SKM-1 treated with dmso at 0.1 percent for 144 hours (cell line): ENCODE data around the gene CAMK2N1.
"Not testable (repeated sequence)": the region's sequence is repeated elsewhere in the genome, so short reads cannot be mapped to it uniquely, and the experiment has no call there.

Experiments
- DNase-seq: peaks from one replicate; lab custom pipeline; 2025; ENCODE audit not compliant: unreplicated experiment; lab: John Stamatoyannopoulos, UW

The CAMK2N1 gene

DNA sequence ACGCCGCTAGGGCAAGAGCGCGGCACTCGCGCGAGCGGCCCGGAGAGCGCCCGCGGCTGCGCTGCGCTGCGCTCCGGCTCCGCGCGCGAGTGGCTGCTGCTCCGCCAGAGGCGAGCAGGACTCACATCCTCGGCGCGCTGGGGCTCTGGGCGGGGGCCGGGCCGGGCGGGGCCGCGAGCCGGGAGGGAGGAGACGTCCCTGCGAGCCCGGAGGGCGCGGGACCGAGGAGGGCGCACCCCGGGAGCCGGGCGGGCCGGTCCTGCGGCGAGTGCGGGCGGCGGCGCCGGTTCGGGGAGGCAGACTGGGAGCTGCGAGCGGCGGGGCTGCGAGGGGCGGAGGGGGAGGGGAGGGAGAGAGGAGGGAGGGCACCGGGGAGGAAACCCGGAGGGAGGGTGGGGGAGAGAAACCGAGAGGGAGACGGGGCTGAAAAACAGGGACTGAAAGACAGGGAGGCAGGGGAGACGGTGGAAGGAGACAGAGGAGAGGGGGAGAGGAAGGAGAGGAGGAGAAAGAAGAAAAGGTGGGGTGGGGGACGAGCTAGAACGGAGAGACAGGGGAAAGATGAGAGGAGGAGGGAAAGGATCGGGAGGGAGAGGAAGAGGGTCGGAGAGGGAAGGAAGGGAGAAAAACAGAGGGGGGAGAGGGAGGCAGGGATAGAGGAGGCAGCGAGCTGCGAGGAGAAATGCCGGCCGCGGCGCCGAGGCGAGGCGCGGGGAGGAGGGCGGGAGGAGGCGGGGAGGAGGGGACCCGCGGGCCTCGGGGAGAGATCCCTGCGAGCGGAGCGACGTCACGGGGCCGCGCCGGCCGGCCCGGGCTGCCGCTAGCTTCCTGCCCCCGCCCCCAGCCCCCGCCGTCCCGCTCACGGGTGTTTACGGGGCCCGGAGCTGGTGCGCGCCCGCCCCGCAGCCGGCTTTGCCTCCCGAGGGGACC lies at the start of gene CAMK2N1:
TSS of gene CAMK2N1 (minus strand) at position 684 of the 930 bp plus-strand sequence. CDS start 831 bp downstream, outside the sequence.
- no peak for DNase-seq

DNA sequence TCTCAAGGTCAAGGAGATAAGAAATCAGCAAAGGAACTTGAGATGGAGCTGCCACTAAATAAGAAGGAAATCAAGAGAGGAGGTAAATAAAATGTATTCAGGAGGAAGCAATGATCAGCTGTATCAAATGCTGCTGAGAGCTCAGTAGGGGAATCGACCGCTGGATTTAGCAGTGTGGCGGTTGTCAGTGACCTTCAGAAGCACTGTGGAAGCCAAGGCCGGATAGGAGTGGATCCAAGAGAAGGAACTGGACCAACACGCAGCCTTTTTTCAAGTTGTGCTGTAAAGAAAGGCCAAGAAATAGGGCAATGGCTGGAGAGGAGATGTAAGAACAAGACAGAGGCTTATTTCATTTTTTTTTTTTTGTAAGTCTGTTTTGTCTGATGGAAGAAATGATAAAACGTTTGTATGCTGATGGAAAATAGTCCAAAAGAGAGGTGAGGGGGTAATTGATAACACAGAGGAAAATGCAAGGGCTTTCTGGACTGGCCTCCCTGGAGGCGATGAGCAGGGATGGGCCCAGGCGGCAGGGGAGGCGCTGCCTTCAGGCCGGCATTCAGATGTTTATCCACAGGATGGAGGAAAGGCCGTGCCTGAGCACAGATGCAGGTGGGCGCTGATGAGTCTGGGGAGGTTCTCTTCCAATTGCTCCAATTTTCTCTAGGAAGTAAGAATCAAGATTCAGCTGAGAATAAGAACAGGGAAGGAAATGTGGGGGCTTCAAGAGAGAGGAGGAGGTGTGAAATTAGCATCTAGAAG lies 48.8 kb upstream of the CAMK2N1 start:
- no peak for DNase-seq

DNA sequence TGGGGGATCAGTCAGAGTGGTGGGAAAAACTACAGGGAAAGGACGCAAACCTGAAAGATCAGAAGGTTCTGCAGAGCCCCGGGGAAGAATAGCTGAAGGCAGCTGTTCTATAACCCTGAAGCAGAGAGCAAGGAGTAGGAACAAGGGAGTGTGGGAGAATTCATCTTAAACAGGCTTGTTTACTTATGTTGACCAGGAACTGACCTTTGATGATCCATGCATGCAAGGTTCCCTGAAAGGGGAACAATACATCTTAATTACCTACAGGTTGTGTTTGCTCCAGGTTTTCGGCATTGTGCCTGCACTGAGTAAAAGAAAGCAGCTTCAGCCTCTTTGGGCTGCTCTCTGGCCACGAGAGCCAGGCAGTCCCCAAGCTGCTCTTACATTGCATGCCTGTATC lies 47.6 kb upstream of the CAMK2N1 start:
- DNase-seq = no peak

DNA sequence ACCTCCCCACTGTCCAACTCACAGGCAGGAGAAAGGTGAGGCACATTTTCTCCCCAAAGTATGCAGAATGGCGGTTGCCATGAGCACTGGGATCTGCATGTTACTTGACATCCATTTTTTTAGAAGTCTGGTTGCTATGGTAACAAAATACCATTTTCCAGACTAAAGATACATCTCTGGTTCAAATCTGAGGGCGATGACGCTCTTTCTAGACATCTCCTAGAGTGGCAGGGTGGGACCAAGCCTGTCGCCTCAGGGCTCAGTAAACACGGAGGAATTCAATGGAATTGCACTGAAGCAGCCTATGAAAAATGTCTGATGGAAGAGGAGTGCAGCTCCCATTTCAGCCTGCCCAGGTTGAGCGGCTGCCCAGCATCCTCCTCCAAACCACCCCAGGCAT lies 44.9 kb upstream of the CAMK2N1 start:
- no peak for DNase-seq

DNA sequence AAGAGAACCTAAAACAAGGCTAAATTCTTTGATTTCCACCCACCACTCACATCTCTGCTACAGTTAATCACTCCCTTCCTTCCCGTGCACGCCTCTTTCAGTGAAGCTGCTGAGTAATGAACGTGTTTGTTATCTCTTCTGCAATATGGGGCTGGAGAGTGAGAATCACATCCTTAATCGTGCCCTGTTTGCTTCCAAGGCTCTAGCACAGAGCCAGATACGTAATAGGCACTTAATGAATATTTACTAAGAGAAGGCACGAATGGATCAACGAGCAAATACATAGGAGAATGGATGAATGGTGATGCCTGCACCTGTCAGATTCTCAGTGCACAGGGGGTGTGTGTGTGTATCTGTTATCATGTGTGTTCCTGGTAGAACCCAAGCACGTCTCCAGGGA lies 44.3 kb upstream of the CAMK2N1 start:
- DNase-seq = no peak

DNA sequence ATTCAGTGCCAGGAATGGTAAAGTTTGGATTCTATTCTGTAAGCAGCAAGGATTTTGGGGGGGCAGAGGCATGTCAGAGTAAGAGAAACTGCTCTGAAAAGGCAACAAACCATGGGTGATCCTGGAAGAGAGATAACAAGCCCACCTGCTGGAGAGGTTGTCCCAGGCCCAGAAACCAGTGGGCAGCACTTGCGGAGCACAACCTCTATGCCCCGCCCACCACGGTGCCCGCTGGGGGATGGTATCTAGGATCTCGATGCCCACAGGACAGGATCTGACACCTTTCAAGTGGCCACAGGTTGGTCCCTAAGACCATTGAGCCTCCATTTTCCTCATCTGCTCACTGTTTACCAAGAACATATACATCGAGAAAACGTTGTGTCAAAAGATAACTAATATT lies 42.2 kb upstream of the CAMK2N1 start:
- DNase-seq = no peak

DNA sequence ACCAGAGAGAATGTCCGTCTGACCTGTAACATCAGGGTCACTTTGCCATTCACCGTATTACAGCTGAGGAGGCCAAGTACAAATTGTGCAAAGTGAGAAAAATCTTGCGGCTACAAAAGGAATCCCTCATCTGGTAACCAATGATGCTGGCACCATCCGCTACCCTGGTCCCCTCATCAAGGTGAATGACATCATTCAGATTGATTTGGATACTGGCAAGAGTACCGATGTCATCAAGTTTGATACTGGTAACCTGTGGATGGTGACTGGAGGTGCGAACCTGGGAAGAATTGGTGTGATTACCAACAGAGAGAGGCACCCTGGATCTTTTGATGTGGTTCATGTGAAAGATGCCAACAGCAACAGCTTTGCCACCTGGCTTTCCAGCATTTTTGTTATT lies 40.3 kb upstream of the CAMK2N1 start:
- DNase-seq = no peak

DNA sequence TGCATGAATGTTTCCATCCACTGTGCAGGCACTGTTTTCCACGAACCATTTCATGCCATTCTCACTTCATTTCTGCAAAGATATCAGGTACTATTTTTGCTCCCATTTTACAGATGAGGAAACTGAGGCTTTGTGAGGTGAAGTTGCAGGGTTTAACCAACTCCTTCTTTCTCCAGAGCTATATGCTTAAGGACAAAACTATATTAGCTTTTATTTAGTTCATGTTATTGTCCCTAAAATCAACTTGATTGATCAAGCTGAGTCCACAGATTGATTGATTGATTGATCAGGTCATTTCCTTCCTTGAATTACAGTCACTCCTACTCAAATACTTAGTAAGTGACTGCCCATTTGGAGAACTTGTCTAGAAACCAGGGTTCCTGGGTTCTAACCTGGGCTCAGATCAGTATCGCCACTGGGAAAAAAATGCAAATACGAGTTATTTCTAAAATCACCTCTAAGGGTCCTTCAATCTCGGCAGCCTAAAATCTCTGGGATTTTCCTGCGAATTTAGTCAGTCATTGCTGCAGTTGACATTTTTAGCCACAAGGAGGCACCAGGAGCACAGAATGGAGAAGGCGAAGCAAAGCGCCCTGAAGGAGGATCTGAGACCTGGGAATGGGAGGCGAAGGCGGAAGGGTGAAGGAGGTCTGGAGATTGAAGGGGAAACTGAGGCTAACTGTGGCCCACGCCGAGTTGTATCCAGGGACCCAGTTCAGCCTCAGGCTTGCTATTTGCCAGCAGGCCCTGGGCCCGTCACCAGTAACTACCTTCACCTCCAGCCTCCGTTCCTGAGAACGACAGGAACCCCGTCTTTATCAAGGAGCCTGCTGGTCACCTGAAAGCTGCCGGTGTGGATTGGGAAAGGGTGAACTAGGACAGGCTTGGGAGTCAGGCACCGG lies 36.2 kb upstream of the CAMK2N1 start:
- peak; percentile 54 for DNase-seq

DNA sequence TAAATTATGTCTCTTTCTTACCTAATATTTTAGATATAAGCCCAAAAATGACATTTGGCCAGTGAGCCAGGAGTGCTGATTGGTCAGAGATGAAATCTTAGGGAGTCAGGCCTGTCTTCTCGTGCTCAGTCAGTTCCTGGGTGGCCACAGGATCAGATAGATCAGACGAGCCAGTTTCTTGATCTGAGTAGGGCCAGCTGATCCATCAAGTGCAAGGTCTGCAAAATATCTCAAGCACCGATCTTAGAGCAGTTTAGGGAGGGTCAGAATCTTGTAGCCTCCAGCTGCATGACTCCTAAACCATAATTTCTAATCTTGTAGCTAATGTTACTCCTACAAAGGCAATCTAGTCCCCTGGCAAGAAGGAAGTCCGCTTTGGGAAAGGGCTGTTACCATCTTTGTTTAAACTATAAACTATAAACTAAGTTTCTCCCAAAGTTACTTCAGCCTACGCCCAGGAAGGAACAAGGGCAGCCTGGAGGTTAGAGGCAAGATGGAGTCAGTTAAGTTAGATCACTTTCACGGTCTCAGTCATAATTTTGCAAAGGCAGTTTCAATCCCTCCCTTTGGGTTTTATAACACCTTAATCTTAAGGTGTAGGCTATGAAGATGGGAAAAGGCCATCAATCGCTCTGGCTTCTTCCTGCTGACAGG lies 33.7 kb upstream of the CAMK2N1 start:
- not testable (repeated sequence) for DNase-seq

DNA sequence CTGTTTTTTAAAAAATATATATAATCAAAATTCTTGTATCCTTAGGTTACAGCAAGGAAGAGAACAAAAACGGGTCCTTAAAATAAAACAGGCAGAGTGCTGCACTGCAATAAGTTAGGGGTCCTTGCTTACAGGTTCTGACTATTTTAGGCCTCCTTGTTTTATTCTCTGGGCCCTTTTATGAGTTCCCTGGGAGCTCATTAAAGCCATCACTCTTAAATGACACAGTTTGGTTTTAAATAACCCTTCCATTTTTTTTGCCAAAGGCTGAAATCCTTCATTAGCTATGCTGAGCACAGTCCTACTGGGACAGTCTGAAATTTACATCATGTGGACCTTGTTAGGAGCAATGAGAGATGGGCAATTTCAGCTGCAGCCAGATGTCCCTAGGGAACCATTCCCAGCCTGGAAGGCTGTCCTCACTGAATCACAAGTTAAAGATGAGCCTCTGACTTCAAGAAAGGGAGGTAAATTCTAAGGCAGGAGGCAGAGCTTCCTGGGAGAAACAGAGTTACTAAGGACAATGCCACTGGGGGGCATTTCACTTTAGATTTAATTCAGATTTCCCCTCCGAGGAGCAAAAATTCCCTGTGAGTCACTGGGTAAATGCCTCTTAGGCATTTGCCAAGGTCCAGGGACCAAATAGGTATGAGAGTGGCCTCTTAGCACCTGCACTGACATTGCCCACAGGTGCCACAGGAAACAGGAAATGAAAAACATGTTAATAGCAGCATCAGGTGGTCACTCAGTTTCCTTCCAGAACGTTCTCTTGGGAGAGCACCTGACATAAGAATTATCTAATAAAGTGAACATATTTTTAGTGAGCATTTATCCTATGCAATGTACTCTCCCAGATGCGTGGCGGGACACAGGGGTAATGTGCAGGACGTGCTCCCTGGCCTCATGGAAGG lies 25.8 kb upstream of the CAMK2N1 start:
- DNase-seq = no peak

DNA sequence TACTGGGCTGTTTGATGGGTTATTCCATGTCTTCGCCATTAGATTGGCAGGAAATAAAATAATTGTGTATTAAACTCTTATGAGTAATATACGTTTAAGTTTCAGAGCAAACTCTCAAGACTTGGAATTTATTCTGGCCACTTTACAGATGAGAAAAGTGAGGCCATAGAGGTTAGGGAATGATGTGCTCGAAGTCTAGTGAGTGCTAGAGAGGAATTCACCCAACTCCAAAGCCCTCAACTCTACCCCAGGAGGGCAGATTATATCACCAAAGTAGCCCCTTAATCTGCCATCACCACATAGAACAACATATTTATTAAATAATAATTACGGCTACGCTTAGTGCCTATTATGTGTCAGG lies 22.4 kb upstream of the CAMK2N1 start:
- DNase-seq = no peak

DNA sequence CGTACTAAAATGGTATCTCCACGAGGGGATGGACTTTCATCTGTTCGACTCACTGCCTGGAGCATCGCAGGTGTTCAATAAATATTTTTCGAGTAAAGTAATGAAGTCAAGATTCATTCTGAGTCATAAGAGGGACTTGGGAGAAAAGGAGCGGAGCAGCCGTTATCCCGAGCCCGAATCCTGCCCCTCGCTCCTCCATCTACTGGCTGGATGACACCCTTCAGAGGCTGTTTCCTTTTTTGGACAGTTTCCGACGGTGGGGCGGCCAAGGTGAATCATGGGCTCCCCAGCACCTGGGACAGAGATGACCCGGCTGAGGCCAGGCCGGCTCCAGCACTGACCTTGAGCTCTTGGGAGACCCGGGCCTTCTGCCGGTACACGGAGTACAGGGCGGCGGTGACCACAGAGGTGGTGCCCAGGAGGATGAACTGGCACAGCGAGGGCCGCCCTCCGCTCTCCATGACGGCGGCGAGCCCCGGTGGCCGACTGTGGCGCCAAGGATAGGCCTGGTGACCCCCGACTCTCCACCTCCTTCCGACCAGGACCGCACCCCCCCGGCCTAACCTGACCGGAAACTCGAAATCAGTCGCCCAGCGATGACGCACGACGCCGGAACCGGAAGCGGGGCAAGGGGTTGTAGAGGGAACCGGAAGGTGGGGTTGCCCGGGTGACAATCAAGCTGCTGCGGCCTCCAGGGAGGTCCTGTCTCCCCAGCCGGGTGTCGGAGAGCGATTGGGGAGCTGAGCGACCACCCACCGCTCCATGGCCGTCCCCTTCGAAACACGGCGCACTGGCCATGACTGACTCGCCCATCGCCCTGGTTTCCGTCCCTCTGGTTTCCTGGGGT lies 21.8 kb upstream of the CAMK2N1 start, which contains the start of gene MUL1:
TSS of gene MUL1 (minus strand) at position 588 of the 847 bp plus-strand sequence. CDS start at position 461, 127 bp downstream.
- DNase-seq = peak; percentile 80

DNA sequence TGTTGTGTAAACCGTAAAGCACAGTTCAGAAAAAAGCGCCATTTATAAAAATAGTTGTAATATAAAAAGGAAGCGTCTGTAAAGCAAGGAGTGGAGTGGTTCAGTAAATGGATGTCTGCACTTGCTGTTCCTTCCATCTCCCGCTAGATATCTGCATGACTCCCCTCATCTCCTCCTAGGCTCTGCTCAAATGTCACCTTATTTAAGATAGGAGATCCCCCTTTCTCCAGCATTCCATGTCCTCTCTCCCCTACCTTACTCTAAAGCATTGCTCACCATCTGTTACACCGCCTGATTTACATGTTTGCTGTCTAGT lies 21.2 kb upstream of the CAMK2N1 start:
- no peak for DNase-seq

DNA sequence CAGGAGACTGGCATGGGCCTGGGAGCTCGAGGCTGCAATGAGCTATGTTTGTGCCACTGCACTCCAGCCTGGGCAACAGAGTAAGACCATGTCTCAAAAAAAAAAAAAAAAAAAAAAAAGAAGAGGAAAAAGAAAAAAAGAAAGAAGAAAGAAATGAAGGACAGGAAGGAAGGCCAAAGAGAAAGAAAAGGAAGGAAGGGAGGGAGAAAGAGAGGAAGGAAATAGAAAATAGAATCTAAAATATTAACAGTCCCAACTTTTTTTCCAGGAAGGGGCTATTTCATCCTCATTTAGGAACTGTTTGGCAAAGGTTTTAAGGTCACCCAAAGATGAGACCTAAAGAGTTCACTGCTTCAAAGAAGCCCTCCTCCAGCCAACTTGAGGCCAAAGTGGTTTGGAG lies 19.5 kb upstream of the CAMK2N1 start:
- no peak for DNase-seq

DNA sequence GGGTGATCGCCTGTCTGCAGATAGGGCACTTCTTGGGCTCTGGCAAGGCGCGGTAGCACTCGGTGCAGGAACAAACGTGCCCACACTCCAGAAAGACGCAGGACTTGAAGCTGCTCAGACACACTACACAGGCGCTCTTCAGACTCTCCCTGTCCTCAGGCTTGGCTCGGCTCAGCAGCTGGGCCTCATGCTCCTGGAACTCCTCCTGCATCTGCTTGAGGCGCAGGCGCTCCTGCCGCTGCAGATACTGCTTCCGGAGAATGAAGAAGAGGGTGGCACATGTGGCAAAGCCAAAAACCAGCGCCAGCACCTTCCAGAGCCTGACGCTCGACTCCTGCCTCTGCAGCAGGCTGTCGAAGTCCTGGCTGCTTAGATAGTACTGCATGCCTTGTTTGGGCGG lies 14.7 kb upstream of the CAMK2N1 start:
- DNase-seq = no peak

DNA sequence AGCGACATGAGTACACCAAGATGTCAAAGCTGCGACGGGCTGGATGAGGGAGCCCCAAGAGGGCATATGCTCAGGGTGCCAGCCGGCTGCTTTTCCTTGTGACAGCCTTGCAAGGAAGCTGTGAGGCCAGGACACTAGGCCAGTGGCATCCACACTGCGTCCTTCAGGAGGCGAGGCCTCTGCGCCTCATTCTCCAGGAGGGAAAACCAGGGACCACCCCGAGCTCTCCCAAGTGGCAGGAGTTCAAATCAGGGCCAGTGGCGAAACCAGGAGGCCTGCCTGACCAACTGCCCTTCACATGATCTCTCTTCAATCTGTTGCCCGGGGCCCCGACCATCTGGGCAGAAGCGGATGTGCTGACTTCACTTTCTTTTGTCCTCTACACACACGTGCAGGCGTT lies 13.7 kb upstream of the CAMK2N1 start:
- DNase-seq = no peak

DNA sequence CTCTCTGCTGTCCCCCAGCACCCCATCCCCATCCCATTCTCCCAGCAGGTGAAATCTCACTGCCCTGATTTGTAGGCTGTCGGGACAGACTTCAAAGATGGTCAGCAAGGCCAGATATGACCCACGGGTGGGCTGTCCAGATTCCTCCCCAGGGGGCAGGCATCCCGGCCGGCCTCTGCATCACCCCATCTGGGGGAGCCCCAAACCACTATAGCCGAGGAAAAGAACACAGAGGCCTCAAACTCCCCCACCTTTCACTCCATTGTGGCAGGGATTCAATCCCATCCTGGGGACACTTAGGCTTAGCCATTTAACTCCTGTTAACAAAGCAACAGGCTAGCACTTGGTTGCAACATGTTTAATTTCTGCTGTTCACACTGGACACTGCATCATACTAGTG lies 13.1 kb upstream of the CAMK2N1 start:
- no peak for DNase-seq

DNA sequence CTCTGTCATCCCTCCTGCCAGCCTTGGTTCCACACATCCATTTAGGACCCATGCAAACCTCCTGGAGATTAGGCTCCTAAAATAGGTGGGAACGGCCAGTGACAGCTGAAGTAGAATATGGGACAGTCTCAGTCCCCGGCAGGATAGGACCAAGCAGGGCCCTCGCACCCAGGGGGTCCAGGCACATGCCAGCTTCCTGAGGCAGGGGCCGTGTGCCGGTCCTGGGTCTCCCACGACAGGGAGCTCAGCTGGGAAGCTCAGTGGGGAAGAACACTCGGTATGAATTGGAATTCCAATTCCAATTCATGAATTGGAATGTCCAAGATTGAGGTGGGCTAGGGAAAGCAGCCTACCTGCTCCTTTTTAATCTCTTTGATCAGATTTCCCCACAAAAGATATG lies 12.1 kb upstream of the CAMK2N1 start:
- DNase-seq = no peak

DNA sequence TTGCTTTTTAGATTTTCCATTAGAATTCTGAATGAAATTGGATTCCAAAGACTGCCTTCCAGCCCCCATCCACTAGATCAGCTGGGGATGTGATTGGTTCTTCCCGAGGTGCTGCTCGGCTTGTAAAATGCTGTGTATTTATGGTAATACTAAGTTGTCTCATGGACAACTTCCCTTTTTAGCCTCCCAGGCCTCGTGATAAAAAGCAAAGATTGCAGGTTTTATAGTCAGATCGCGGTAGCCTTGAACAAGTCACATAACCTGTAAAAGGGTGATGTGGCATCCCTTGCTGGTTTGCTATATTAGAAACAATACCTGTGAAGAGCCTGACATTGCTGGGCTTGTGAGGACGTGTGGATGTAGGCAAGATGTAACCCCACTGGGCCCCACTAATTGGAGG lies 11.5 kb upstream of the CAMK2N1 start:
- no peak for DNase-seq
